GM23248 (cell line): ENCODE measurements around the gene EGFR.

ENCODE experiments used
- EZH2 ChIP-seq: fragments of 200-600 bp; sonication (generic); IDR thresholded peaks from 2 replicates; pipeline ENCODE4 v1.6.1; 2018; ENCODE audit warnings: antibody characterized with exemption, mild to moderate bottlenecking; ENCODE audit not compliant: insufficient read depth, poor library complexity, severe bottlenecking
- EZH2phosphoT487 ChIP-seq: fragments of 200-600 bp; sonication (generic); IDR thresholded peaks from 2 replicates; pipeline ENCODE4 v1.6.1; 2018; ENCODE audit warnings: antibody characterized with exemption, moderate library complexity, mild to moderate bottlenecking, low read depth; ENCODE audit not compliant: insufficient read depth

- TF ChIP-seq EZH2 (no peak), EZH2phosphoT487 (no peak)
Observed at GRCh38 chr7:55020466-55020871, 1.7 kb downstream of the EGFR start.
